SK-N-SH (cell line): ENCODE measurements around the gene SLIT1.

Experiments used
- CTCF ChIP-seq: fragments of 200-600 bp; sonication (generic); IDR thresholded peaks from 2 replicates; pipeline ENCODE4 v1.6.1; 2017; ENCODE audit warnings: antibody characterized with exemption, mild to moderate bottlenecking, moderate library complexity
- MAX ChIP-seq: IDR thresholded peaks from 2 replicates; pipeline ENCODE4 v1.4.0; 2012; ENCODE audit warnings: low read depth
- RFX5 ChIP-seq: IDR thresholded peaks from 2 replicates; pipeline ENCODE4 v1.6.1; 2012; ENCODE audit warnings: mild to moderate bottlenecking, improper control_type of control experiment, low read length
- SMC3 ChIP-seq: IDR thresholded peaks from 2 replicates; pipeline ENCODE4 v1.6.1; 2012; ENCODE audit warnings: low read depth, low read length, improper control_type of control experiment

- TF ChIP-seq CTCF (no peak), MAX (no peak), RFX5 (no peak), SMC3 (no peak)
These were observed 134.7 kb downstream of the SLIT1 start for GRCh38 chr10:97050956-97051496.
